BE2C (cell line): ENCODE results near the gene NBEAL1.
"Not testable (repeated sequence)": the region's sequence is repeated elsewhere in the genome, so short reads cannot be mapped to it uniquely, and the experiment has no call there.

Experiments used
- DNase-seq: peaks from one replicate; pipeline ENCODE4 v3.0.0-alpha.2; 2020
- H3K27me3 ChIP-seq: fragments of 250-450 bp; sonication (Bioruptor Pico); 2 replicates; pipeline ENCODE4 v1.5.1; 2020; ENCODE audit warnings: mild to moderate bottlenecking
- H3K36me3 ChIP-seq: fragments of 250-450 bp; sonication (Bioruptor Pico); 2 replicates; pipeline ENCODE4 v1.5.1; 2020; ENCODE audit warnings: mild to moderate bottlenecking
- H3K4me1 ChIP-seq: fragments of 250-450 bp; sonication (Bioruptor Pico); 2 replicates; pipeline ENCODE4 v1.5.1; 2020
- H3K4me3 ChIP-seq: 2 replicates; pipeline ENCODE4 v1.5.1; 2011; ENCODE audit warnings: low read depth, low read length
- H3K9me3 ChIP-seq: fragments of 250-450 bp; sonication (Bioruptor Pico); 2 replicates; pipeline ENCODE4 v1.5.1; 2020
- CTCF ChIP-seq: IDR thresholded peaks from 2 replicates; pipeline ENCODE4 v1.5.1; 2012; ENCODE audit warnings: mild to moderate bottlenecking, low read depth, low read length

Gene NBEAL1

GRCh38 chr2:203062126-203062525, 47.5 kb downstream of the NBEAL1 start:
- H3K4me3 ChIP-seq, result no peak overlapping the region
- H3K36me3 ChIP-seq, result no peaks in the 10 kb centered on the region; the same call in 1 of the 2 replicates
- TF ChIP-seq CTCF, result no peak

GRCh38 chr2:203066519-203067091, 51.9 kb downstream of the NBEAL1 start:
- not testable (repeated sequence) for H3K9me3 ChIP-seq, DNase-seq, H3K27me3 ChIP-seq, H3K4me1 ChIP-seq, H3K36me3 ChIP-seq, H3K4me3 ChIP-seq

More at GRCh38 chr2:203062126-203062525, 47.5 kb downstream of the NBEAL1 start:
- Histone ChIP-seq H3K27me3 (no peaks in the 10 kb centered on the region), H3K9me3 (no peaks in the 10 kb centered on the region), H3K4me1 (no peaks in the 10 kb centered on the region)
- DNase-seq, result no peak

GRCh38 chr2:203070701-203071100, 56.0 kb downstream of the NBEAL1 start:
- Histone ChIP-seq H3K36me3 (no peaks in the 10 kb centered on the region), H3K4me1 (no peaks in the 10 kb centered on the region), H3K27me3 (no peaks in the 10 kb centered on the region), H3K4me3 (no peak overlapping the region), H3K9me3 (no peaks in the 10 kb centered on the region)
- DNase-seq, result no peak
- TF ChIP-seq CTCF, result no peak

GRCh38 chr2:203071148-203071547, 56.5 kb downstream of the NBEAL1 start:
- TF ChIP-seq CTCF, result no peak
- Histone ChIP-seq H3K4me3 (no peak overlapping the region), H3K4me1 (no peaks in the 10 kb centered on the region), H3K27me3 (no peaks in the 10 kb centered on the region), H3K36me3 (no peaks in the 10 kb centered on the region), H3K9me3 (no peaks in the 10 kb centered on the region)
- no peak for DNase-seq

GRCh38 chr2:203072371-203072770, 57.7 kb downstream of the NBEAL1 start:
- no peak for TF ChIP-seq CTCF
- Histone ChIP-seq H3K9me3 (no peaks in the 10 kb centered on the region), H3K27me3 (no peaks in the 10 kb centered on the region), H3K4me1 (no peaks in the 10 kb centered on the region), H3K4me3 (no peak overlapping the region), H3K36me3 (no peaks in the 10 kb centered on the region)
- DNase-seq, result no peak

- Histone ChIP-seq H3K36me3 (no peaks in the 10 kb centered on the region), H3K4me3 (no peak overlapping the region), H3K27me3 (no peaks in the 10 kb centered on the region), H3K9me3 (no peaks in the 10 kb centered on the region), H3K4me1 (peaks cover 6% of the 10 kb centered on the region; the same call in 1 of the 2 replicates)
- no peak for TF ChIP-seq CTCF
- no peak for DNase-seq
Observed at GRCh38 chr2:203077451-203077850, 62.8 kb downstream of the NBEAL1 start.
